GM23338 (cell line): ENCODE results near the gene NR2C1.

Experiments used
- CREB1 ChIP-seq: fragments of 250-450 bp; sonication (Bioruptor Pico); IDR thresholded peaks from 2 replicates; pipeline ENCODE4 v1.5.0; 2020; ENCODE audit warnings: low read depth, mild to moderate bottlenecking, moderate library complexity
- EZH2 ChIP-seq: fragments of 200-600 bp; sonication (generic); IDR thresholded peaks from one replicate; pipeline ENCODE4 v1.8.0; 2017; ENCODE audit warnings: antibody characterized with exemption, mild to moderate bottlenecking, low read depth; ENCODE audit not compliant: unreplicated experiment
- EZH2phosphoT487 ChIP-seq: fragments of 200-600 bp; sonication (generic); IDR thresholded peaks from one replicate; pipeline ENCODE4 v1.8.1; 2018; ENCODE audit warnings: antibody characterized with exemption; ENCODE audit not compliant: unreplicated experiment
- JUNB ChIP-seq: IDR thresholded peaks from one replicate; pipeline ENCODE4 v1.6.1; 2016; ENCODE audit warnings: antibody characterized with exemption; ENCODE audit not compliant: unreplicated experiment
- POLR2AphosphoS5 ChIP-seq: IDR thresholded peaks from 2 replicates; pipeline ENCODE4 v1.6.1; 2016; ENCODE audit warnings: antibody characterized with exemption, low read depth
- ZNF114 ChIP-seq: fragments of 250-450 bp; sonication (Bioruptor Pico); IDR thresholded peaks from 2 replicates; pipeline ENCODE4 v1.5.0; 2020; ENCODE audit warnings: mild to moderate bottlenecking, moderate library complexity
- ZNF331 ChIP-seq: fragments of 250-450 bp; sonication (Bioruptor Pico); IDR thresholded peaks from 2 replicates; pipeline ENCODE4 v1.5.0; 2020; ENCODE audit warnings: low read depth, mild to moderate bottlenecking, moderate library complexity
- ZNF462 ChIP-seq: fragments of 250-450 bp; sonication (Bioruptor Pico); IDR thresholded peaks from 2 replicates; pipeline ENCODE4 v1.5.0; 2020; ENCODE audit warnings: mild to moderate bottlenecking, moderate library complexity
- TF ChIP-seq, protein P1 (sequence below), 2 experiments: fragments of 200-600 bp in 1 of 2; sonication (generic) in 1 of 2; conservative IDR thresholded peaks; 2 replicates each; pipeline versions ENCODE4 v1.5.1 to v1.6.1; 2016 to 2017; ENCODE audit warnings: antibody characterized with exemption in 2 of 2, low read depth in 2 of 2, mild to moderate bottlenecking in 2 of 2, moderate library complexity in 1 of 2
- TF ChIP-seq, protein P2 (sequence below): IDR thresholded peaks from one replicate; pipeline ENCODE4 v1.6.1; 2018; ENCODE audit warnings: antibody characterized with exemption; ENCODE audit not compliant: unreplicated experiment

DNA sequence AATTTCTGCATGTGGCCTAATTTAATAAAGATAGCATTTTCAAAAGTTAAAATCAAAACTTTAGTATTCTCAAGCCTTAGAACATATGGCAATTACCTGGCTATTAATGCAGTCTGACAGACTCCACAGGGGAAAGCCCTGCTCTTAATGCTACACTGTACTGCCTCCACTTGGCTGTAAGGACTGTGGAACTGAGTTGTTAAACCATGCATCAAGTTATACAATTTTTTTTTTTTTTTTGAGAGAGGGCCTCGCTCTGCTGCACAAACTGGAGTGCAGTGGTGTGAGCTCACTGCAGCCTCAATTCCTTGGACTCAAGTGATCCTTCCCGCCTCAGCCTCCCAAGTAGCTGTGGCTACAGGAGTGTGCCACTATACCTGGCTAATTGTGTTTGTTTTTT is 50.9 kb downstream of the NR2C1 start:
- TF ChIP-seq EZH2phosphoT487 (no peak), JUNB (no peak), EZH2 (no peak), POLR2AphosphoS5 (no peak), ZNF462 (CRISPR knock-in tag) (no peak), CREB1 (CRISPR knock-in tag) (no peak), ZNF331 (CRISPR knock-in tag) (no peak), ZNF114 (CRISPR knock-in tag) (no peak)
- TF ChIP-seq, protein P1, sequence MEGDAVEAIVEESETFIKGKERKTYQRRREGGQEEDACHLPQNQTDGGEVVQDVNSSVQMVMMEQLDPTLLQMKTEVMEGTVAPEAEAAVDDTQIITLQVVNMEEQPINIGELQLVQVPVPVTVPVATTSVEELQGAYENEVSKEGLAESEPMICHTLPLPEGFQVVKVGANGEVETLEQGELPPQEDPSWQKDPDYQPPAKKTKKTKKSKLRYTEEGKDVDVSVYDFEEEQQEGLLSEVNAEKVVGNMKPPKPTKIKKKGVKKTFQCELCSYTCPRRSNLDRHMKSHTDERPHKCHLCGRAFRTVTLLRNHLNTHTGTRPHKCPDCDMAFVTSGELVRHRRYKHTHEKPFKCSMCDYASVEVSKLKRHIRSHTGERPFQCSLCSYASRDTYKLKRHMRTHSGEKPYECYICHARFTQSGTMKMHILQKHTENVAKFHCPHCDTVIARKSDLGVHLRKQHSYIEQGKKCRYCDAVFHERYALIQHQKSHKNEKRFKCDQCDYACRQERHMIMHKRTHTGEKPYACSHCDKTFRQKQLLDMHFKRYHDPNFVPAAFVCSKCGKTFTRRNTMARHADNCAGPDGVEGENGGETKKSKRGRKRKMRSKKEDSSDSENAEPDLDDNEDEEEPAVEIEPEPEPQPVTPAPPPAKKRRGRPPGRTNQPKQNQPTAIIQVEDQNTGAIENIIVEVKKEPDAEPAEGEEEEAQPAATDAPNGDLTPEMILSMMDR (conservative IDR thresholded peaks at IDR 0.05; ENCODE audit: low read depth in 2 of 2), result no peak
- TF ChIP-seq, protein P2, sequence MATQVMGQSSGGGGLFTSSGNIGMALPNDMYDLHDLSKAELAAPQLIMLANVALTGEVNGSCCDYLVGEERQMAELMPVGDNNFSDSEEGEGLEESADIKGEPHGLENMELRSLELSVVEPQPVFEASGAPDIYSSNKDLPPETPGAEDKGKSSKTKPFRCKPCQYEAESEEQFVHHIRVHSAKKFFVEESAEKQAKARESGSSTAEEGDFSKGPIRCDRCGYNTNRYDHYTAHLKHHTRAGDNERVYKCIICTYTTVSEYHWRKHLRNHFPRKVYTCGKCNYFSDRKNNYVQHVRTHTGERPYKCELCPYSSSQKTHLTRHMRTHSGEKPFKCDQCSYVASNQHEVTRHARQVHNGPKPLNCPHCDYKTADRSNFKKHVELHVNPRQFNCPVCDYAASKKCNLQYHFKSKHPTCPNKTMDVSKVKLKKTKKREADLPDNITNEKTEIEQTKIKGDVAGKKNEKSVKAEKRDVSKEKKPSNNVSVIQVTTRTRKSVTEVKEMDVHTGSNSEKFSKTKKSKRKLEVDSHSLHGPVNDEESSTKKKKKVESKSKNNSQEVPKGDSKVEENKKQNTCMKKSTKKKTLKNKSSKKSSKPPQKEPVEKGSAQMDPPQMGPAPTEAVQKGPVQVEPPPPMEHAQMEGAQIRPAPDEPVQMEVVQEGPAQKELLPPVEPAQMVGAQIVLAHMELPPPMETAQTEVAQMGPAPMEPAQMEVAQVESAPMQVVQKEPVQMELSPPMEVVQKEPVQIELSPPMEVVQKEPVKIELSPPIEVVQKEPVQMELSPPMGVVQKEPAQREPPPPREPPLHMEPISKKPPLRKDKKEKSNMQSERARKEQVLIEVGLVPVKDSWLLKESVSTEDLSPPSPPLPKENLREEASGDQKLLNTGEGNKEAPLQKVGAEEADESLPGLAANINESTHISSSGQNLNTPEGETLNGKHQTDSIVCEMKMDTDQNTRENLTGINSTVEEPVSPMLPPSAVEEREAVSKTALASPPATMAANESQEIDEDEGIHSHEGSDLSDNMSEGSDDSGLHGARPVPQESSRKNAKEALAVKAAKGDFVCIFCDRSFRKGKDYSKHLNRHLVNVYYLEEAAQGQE, result no peak
